AG04449 (cell line): Measurements from ENCODE around the gene ST3GAL2.

ENCODE experiments used
- CTCF ChIA-PET: fragments of 350-600 bp; formaldehyde crosslinking; extraction: SDS; loops from one replicate; lab custom pipeline; 2021; ENCODE audit warnings: antibody characterized with exemption; lab: Yijun Ruan, JAX
- POLR2A ChIA-PET: fragments of 400-600, 350-600 bp; formaldehyde crosslinking; extraction: SDS; loops from one replicate; lab custom pipeline; 2020; ENCODE audit warnings: antibody characterized with exemption, inconsistent platforms; lab: Yijun Ruan, JAX
- DNase-seq: peaks from one replicate; pipeline ENCODE4 v3.0.0-alpha.2; 2010; ENCODE audit warnings: low read depth, low spot score
- H3K4me3 ChIP-seq: 2 replicates; pipeline ENCODE4 v1.5.1; 2011; ENCODE audit warnings: low read depth, mild to moderate bottlenecking, control low read depth, low read length
- TF ChIP-seq, protein P1 (sequence below): IDR thresholded peaks from one replicate; pipeline ENCODE4 v1.5.1; 2011; ENCODE audit warnings: mild to moderate bottlenecking, moderate library complexity, low read length, control low read depth, inconsistent platforms; ENCODE audit not compliant: insufficient read depth; ENCODE audit errors: missing control alignments

ST3GAL2 gene

DNA sequence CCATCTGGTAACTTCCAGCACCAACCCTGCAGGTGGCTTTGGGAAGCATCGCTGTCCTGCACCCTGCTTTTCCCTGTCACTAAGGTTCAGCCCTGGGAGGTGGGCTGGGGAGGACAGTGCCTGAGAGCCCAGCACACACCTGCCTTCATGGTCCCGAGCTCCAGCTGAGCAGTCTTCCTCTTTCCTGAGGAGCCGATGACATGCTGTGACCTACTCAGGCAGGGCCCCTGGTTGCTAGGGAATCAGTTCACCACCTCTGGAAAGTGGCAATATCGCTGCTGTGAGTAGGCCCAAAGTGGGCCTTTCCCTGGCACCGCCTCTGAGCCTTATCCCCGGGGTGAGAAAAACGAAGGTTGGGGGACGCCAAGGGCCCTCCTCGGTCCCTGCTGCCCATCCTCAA lies 17.9 kb downstream of the ST3GAL2 start:
- POLR2A ChIA-PET: no interaction called here
- CTCF ChIA-PET: interaction anchor here (1.1 kb wide), 1 partner anchor 17 kb away, joined by 3 read pairs; the partner anchor contains the start of gene ST3GAL2
- DNase-seq: no peak
- H3K4me3 ChIP-seq: no peak overlapping the region
- TF ChIP-seq, protein P1, sequence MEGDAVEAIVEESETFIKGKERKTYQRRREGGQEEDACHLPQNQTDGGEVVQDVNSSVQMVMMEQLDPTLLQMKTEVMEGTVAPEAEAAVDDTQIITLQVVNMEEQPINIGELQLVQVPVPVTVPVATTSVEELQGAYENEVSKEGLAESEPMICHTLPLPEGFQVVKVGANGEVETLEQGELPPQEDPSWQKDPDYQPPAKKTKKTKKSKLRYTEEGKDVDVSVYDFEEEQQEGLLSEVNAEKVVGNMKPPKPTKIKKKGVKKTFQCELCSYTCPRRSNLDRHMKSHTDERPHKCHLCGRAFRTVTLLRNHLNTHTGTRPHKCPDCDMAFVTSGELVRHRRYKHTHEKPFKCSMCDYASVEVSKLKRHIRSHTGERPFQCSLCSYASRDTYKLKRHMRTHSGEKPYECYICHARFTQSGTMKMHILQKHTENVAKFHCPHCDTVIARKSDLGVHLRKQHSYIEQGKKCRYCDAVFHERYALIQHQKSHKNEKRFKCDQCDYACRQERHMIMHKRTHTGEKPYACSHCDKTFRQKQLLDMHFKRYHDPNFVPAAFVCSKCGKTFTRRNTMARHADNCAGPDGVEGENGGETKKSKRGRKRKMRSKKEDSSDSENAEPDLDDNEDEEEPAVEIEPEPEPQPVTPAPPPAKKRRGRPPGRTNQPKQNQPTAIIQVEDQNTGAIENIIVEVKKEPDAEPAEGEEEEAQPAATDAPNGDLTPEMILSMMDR: no peak

GRCh38 chr16:70419384-70420327 lies 19.2 kb downstream of the ST3GAL2 start:
- POLR2A ChIA-PET: interaction anchor here (1.3 kb wide), 1 partner anchor 25 kb away, joined by 3 read pairs; no protein-coding TSS in a partner anchor
- H3K4me3 ChIP-seq: no peak overlapping the region
- CTCF ChIA-PET: no interaction called here
- TF ChIP-seq, protein P1: no peak
- DNase-seq: no peak

DNA sequence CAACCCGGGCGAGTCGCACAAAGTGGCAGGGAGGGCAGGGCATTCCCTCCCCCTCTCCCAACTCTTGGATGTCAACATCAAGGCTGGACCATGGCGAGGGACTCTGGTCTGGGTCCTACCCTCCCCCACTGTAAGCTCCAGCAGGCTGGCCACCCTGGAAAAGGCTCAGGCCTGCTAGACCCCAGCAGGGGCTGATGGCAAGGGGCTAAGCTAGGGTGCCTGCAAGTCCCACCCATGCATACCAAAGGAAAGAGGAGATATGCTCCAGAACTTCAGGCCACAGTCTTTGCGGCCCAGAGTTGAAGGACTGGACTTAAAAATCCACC lies 19.9 kb downstream of the ST3GAL2 start:
- TF ChIP-seq, protein P1: no peak
- ChIA-PET CTCF (no interaction called here), POLR2A (no interaction called here)
- no peak overlapping the region for H3K4me3 ChIP-seq
- no peak for DNase-seq

GRCh38 chr16:70418274-70418992 lies 20.5 kb downstream of the ST3GAL2 start:
- TF ChIP-seq, protein P1: no peak
- POLR2A ChIA-PET: no interaction called here
- CTCF ChIA-PET: interaction anchor here (1.0 kb wide), 1 partner anchor 25 kb away, joined by 3 read pairs; no protein-coding TSS in a partner anchor
- no peak overlapping the region for H3K4me3 ChIP-seq
- no peak for DNase-seq

DNA sequence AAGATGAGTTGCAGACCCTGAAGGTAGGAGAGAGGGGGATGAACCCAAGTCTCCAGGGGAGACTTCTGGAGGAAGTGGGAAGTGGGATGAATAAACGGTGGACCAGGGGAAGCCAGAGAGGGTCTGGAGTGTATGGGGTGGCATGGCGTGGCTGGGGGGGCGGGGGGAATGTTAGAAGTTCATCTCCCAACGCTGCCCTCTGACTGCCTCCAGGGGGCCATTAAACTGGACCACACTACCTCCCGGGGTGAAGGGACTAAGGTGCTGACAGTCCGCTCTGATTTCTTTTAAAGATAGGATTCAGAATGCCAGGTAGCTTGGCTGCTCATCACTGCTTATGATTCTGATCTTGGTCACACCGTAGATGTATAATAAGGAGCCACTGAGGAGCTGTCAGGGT lies 21.2 kb downstream of the ST3GAL2 start:
- DNase-seq: no peak
- ChIA-PET POLR2A (no interaction called here), CTCF (interaction anchor here (1.0 to 1.5 kb wide), 3 partner anchors 17 to 26 kb away, joined by 3 to 4 read pairs (median 3); partner anchors contain the start of gene ST3GAL2)
- H3K4me3 ChIP-seq: no peak overlapping the region
- TF ChIP-seq, protein P1: no peak
